GM12878 (cell line): Measurements from ENCODE around the gene CELSR1. TPM values are rescaled to one million over a fixed set of nuclear protein-coding genes. Genes with fewer than 3 reads are reported as not detected.

Experiments used
- ATAC-seq: fragments of 200-7000 bp; cut with Tn5 transposase; 3 replicates; pipeline ENCODE4 v1.9.1; 2020; ENCODE audit warnings: mild to moderate bottlenecking, moderate library complexity
- BruUV-seq: library from RNA; stranded (reverse); fragments of 400-500 nt; replicated peaks from 2 replicates; lab custom pipeline; 2021; lab: Mats Ljungman, UMichigan
- CTCF ChIA-PET: fragments of 300-600 bp; sonication (Branson Sonifier 250); formaldehyde crosslinking; extraction: SDS; loops from one replicate; lab custom pipeline; 2021; ENCODE audit warnings: inconsistent platforms; lab: Yijun Ruan, JAX
- POLR2A ChIA-PET: fragments of 350-600 bp; formaldehyde crosslinking; extraction: SDS; loops from one replicate; lab custom pipeline; 2021; ENCODE audit warnings: inconsistent platforms; lab: Charles Lee
- RAD21 ChIA-PET: fragments of 300-600 bp; sonication (Branson Sonifier 250); formaldehyde crosslinking; loops from one replicate; lab custom pipeline; 2023; ENCODE audit warnings: antibody characterized with exemption; ENCODE audit not compliant: unreplicated experiment; lab: Charles Lee
- SMC1A ChIA-PET: fragments of 300-600 bp; sonication (Branson Sonifier 250); formaldehyde crosslinking; loops from one replicate; lab custom pipeline; 2023; ENCODE audit not compliant: unreplicated experiment, uncharacterized antibody; lab: Charles Lee
- DNase-seq: peaks from one replicate; pipeline ENCODE4 v3.0.0-alpha.2; 2011; ENCODE audit warnings: low read depth, low spot score
- FAIRE-seq: peaks from 3 replicates; lab custom pipeline; 2011; peaks lifted over from hg19 to GRCh38; lab: Jason Lieb, UNC
- H2AFZ ChIP-seq: 2 replicates; pipeline ENCODE4 v1.6.0; 2011; ENCODE audit warnings: low read depth, low read length, control low read depth; ENCODE audit not compliant: control insufficient read depth
- H3K27ac ChIP-seq: 2 replicates; pipeline ENCODE4 v1.5.1; 2011; ENCODE audit warnings: control low read depth; ENCODE audit not compliant: control insufficient read depth, insufficient read depth
- H3K27me3 ChIP-seq, 2 experiments: replicated peaks in 1 of 2; 2 replicates each; pipeline versions ENCODE4 v1.6.0 to v1.6.1; 2011; ENCODE audit warnings: low read length in 1 of 2; ENCODE audit not compliant: control insufficient read depth in 2 of 2, insufficient read depth in 2 of 2
- H3K36me3 ChIP-seq, 2 experiments: 2 replicates each; pipeline ENCODE4 v1.5.1; 2011; ENCODE audit warnings: low read length in 1 of 2; ENCODE audit not compliant: control insufficient read depth in 2 of 2, insufficient read depth in 2 of 2
- H3K4me1 ChIP-seq: 2 replicates; pipeline ENCODE4 v1.6.1; 2011; ENCODE audit warnings: mild to moderate bottlenecking, low read length, moderate library complexity, mixed read lengths; ENCODE audit not compliant: control insufficient read depth, insufficient read depth
- H3K4me2 ChIP-seq: 2 replicates; pipeline ENCODE4 v1.6.0; 2011; ENCODE audit warnings: control low read depth; ENCODE audit not compliant: control insufficient read depth, insufficient read depth
- H3K4me3 ChIP-seq: fragments of 200-600 bp; sonication (generic); 2 replicates; pipeline ENCODE4 v1.5.1; 2016
- H3K79me2 ChIP-seq: 2 replicates; pipeline ENCODE4 v1.6.0; 2011; ENCODE audit warnings: low read length; ENCODE audit not compliant: control insufficient read depth, insufficient read depth
- H3K9ac ChIP-seq: 2 replicates; pipeline ENCODE4 v1.8.0; 2011; ENCODE audit warnings: low read length, control low read depth, mixed read lengths; ENCODE audit not compliant: control insufficient read depth, insufficient read depth
- H3K9me3 ChIP-seq: replicated peaks from 3 replicates; pipeline ENCODE4 v1.5.1; 2011; ENCODE audit warnings: mild to moderate bottlenecking, low read length; ENCODE audit not compliant: control insufficient read depth, insufficient read depth
- H4K20me1 ChIP-seq: 2 replicates; pipeline ENCODE4 v1.6.0; 2011; ENCODE audit not compliant: control insufficient read depth, insufficient read depth
- ATF7 ChIP-seq: fragments of 450-650 bp; IDR thresholded peaks from 2 replicates; pipeline ENCODE4 v1.6.1; 2016; ENCODE audit warnings: low read depth, mild to moderate bottlenecking
- E2F8 ChIP-seq: fragments of 450-650 bp; IDR thresholded peaks from 2 replicates; pipeline ENCODE4 v1.6.1; 2018; ENCODE audit warnings: mild to moderate bottlenecking, low read depth, moderate library complexity; ENCODE audit not compliant: partially characterized antibody
- ETV6 ChIP-seq, 2 experiments: fragments of 450-650 bp in 1 of 2; IDR thresholded peaks in 1 of 2; conservative IDR thresholded peaks in 1 of 2; 2 replicates each; pipeline ENCODE4 v1.6.1; 2014; ENCODE audit warnings: antibody characterized with exemption in 1 of 2, borderline replicate concordance in 1 of 2, low read depth in 1 of 2, mild to moderate bottlenecking in 1 of 2, moderate library complexity in 1 of 2
- RELA ChIP-seq: fragments of 450-650 bp; IDR thresholded peaks from 2 replicates; pipeline ENCODE4 v1.8.0; 2014; ENCODE audit warnings: borderline replicate concordance; ENCODE audit not compliant: partially characterized antibody
- SIN3A ChIP-seq: IDR thresholded peaks from 2 replicates; pipeline ENCODE4 v1.6.1; 2012; ENCODE audit warnings: low read depth, low read length, improper control_type of control experiment
- ZBTB4 ChIP-seq: fragments of 450-650 bp; formaldehyde crosslinking; IDR thresholded peaks from 2 replicates; pipeline ENCODE4 v1.4.0; 2022; ENCODE audit warnings: mild to moderate bottlenecking, moderate library complexity
- WGBS: methylation state at CpG from one replicate; pipeline ENCODE4 v1.1.6; 2016; ENCODE audit warnings: low lambda C conversion rate; ENCODE audit not compliant: insufficient replicate concordance, insufficient coverage; ENCODE audit errors: missing lambda C conversion rate; 5-methylcytosine and 5-hydroxymethylcytosine counted together
- in situ Hi-C: fragments of 300-500 bp; cut with MboI; formaldehyde crosslinking; loops from 9 replicates; pipeline ENCODE4 v1.14.3; 2018; ENCODE audit warnings: mixed read lengths
- intact Hi-C: fragments of 100-400 bp; cut with micrococcal nuclease; formaldehyde crosslinking; loops from one replicate; pipeline ENCODE4 v1.14.2; 2022; ENCODE audit not compliant: unreplicated experiment
- polyA plus RNA-seq, 11 experiments: library from polyadenylated mRNA; depleted of rRNA in 4 of 11; unstranded in 6 of 11; stranded (reverse) in 5 of 11; fragments of >200 nt; fragmentation: Nextera tagmentation in 4 of 11; fragmentation: Illumina TruSeq in 1 of 11; extraction: Ambion mirVana in 4 of 11; extraction: Trizol in 1 of 11; gene quantifications; 1 replicate in 1 of 11; 2 replicates in 10 of 11; pipeline versions ENCODE4 v1.2.1 to v1.2.3, GENCODE V29; 2011 to 2016; ENCODE audit warnings: inconsistent platforms in 2 of 11, missing spikeins in 2 of 11, low read depth in 1 of 11
- total RNA-seq, 4 experiments: library from RNA; depleted of rRNA in 3 of 4; stranded (reverse); fragments of >200 nt in 3 of 4; fragmentation: Illumina TruSeq in 1 of 4; extraction: Trizol in 1 of 4; gene quantifications; 2 replicates each; pipeline versions ENCODE4 v1.2.1 to v1.2.3, GENCODE V29; 2013 to 2021

The CELSR1 gene
- total and polyA plus RNA-seq, 10 of the 15 experiments (the other 5 are each of a cell fraction or from before 2014, with no cell fraction given) = 0.05 to 1.7 (median 0.35) TPM; not detected in 2

GRCh38 chr22:46349681-46350080 is 187.7 kb downstream of the CELSR1 start:
- Histone ChIP-seq H3K4me3 (no peak overlapping the region), H3K4me2 (no peak overlapping the region), H4K20me1 (no peaks in the 10 kb centered on the region), H3K79me2 (no peaks in the 10 kb centered on the region), H3K27me3 (no peaks in the 10 kb centered on the region), H3K9ac (no peak overlapping the region), H3K27ac (no peak overlapping the region), H2AFZ (no peak overlapping the region), H3K9me3 (no peaks in the 10 kb centered on the region), H3K36me3 (peaks cover 13 to 52% of the 10 kb centered on the region in 2 experiments), H3K4me1 (no peaks in the 10 kb centered on the region)
- no TSS peak for BruUV-seq
- intact Hi-C loops (no loop called here), in situ Hi-C loops (no loop called here)
- SMC1A ChIA-PET = interaction anchor here (1.1 to 1.2 kb wide), 2 partner anchors 11 to 13 kb away, joined by 3 read pairs; no protein-coding TSS in a partner anchor
- CTCF ChIA-PET = interaction anchor here (0.6 to 1.0 kb wide), 4 partner anchors 166 to 493 kb away, joined by 3 to 4 read pairs (median 4); no protein-coding TSS in a partner anchor
- DNase-seq (no peak), FAIRE-seq (peak; percentile 44), ATAC-seq (no peak)
- POLR2A ChIA-PET = interaction anchor here (0.7 kb wide), 2 partner anchors 19 to 150 kb away, joined by 3 to 4 read pairs; no protein-coding TSS in a partner anchor
- RAD21 ChIA-PET = interaction anchor here (0.6 to 0.7 kb wide), 3 partner anchors 10 to 194 kb away, joined by 3 read pairs; no protein-coding TSS in a partner anchor
- TF ChIP-seq ETV6 (conservative IDR thresholded peaks at IDR 0.05 in 1 of 2, IDR thresholded peaks at IDR 0.05 in 1 of 2; ENCODE audit: borderline replicate concordance in 1 of 2, low read depth in 1 of 2) (no peak), RELA (no peak), E2F8 (no peak), ZBTB4 (CRISPR knock-in tag) (no peak), ATF7 (no peak), SIN3A (no peak)
- 75% methylated on average over 6 of the region's 6 CpGs for WGBS
